Loucy (cell line): ENCODE measurements around the gene PBX1.

ENCODE experiments used
- H2AFZ ChIP-seq: fragments of 200-600 bp; sonication (generic); 2 replicates; pipeline ENCODE4 v1.6.0; 2016; ENCODE audit warnings: antibody characterized with exemption, mild to moderate bottlenecking, low read length, moderate library complexity
- H3F3A ChIP-seq: fragments of 200-600 bp; 2 replicates; pipeline ENCODE4 v1.6.0; 2016; ENCODE audit warnings: antibody characterized with exemption, low read depth, mild to moderate bottlenecking
- H3K27me3 ChIP-seq: fragments of 200-600 bp; sonication (generic); 2 replicates; pipeline ENCODE4 v1.6.1; 2014; ENCODE audit warnings: low read length, mild to moderate bottlenecking; ENCODE audit not compliant: insufficient read depth, poor library complexity, severe bottlenecking
- H3K36me3 ChIP-seq: fragments of 200-600 bp; sonication (generic); 2 replicates; pipeline ENCODE4 v1.6.1; 2016; ENCODE audit warnings: low read length; ENCODE audit not compliant: insufficient read depth
- H3K4me1 ChIP-seq: fragments of 200-600 bp; sonication (generic); 2 replicates; pipeline ENCODE4 v1.5.1; 2014; ENCODE audit warnings: low read length, mild to moderate bottlenecking; ENCODE audit not compliant: insufficient read depth, poor library complexity, severe bottlenecking
- H3K4me2 ChIP-seq: fragments of 200-600 bp; sonication (generic); 2 replicates; pipeline ENCODE4 v1.6.0; 2014; ENCODE audit warnings: antibody characterized with exemption, low read length, low read depth, mild to moderate bottlenecking; ENCODE audit not compliant: poor library complexity, severe bottlenecking
- H3K4me3 ChIP-seq: fragments of 200-600 bp; sonication (generic); 2 replicates; pipeline ENCODE4 v1.5.1; 2014; ENCODE audit warnings: low read length, mild to moderate bottlenecking, mixed read lengths; ENCODE audit not compliant: poor library complexity, severe bottlenecking
- H3K79me2 ChIP-seq: fragments of 200-600 bp; sonication (generic); 2 replicates; pipeline ENCODE4 v1.6.1; 2014; ENCODE audit warnings: low read length; ENCODE audit not compliant: insufficient read depth
- H3K9ac ChIP-seq: fragments of 200-600 bp; sonication (generic); 2 replicates; pipeline ENCODE4 v1.6.0; 2014; ENCODE audit warnings: mild to moderate bottlenecking, low read depth, low read length, moderate library complexity; ENCODE audit not compliant: poor library complexity, severe bottlenecking
- H3K9me2 ChIP-seq: fragments of 200-600 bp; sonication (generic); replicated peaks from 2 replicates; pipeline ENCODE4 v1.6.1; 2016; ENCODE audit warnings: low read depth, low read length, mixed read lengths
- H3K9me3 ChIP-seq: fragments of 200-600 bp; sonication (generic); 2 replicates; pipeline ENCODE4 v1.6.1; 2014; ENCODE audit warnings: mild to moderate bottlenecking, antibody characterized with exemption, low read length, low read depth; ENCODE audit not compliant: insufficient read depth
- H4K20me1 ChIP-seq: fragments of 200-600 bp; sonication (generic); 2 replicates; pipeline ENCODE4 v1.6.0; 2014; ENCODE audit warnings: antibody characterized with exemption, low read length, mild to moderate bottlenecking; ENCODE audit not compliant: insufficient read depth, poor library complexity, severe bottlenecking
- EZH2phosphoT487 ChIP-seq: fragments of 200-600 bp; IDR thresholded peaks from 2 replicates; pipeline ENCODE4 v1.6.1; 2018; ENCODE audit warnings: antibody characterized with exemption, mild to moderate bottlenecking, moderate library complexity, borderline replicate concordance
- TF ChIP-seq, protein P1 (sequence below): fragments of 200-600 bp; sonication (generic); conservative IDR thresholded peaks from 2 replicates; pipeline ENCODE4 v1.5.1; 2014; ENCODE audit warnings: mild to moderate bottlenecking, antibody characterized with exemption, low read length

The PBX1 gene

DNA sequence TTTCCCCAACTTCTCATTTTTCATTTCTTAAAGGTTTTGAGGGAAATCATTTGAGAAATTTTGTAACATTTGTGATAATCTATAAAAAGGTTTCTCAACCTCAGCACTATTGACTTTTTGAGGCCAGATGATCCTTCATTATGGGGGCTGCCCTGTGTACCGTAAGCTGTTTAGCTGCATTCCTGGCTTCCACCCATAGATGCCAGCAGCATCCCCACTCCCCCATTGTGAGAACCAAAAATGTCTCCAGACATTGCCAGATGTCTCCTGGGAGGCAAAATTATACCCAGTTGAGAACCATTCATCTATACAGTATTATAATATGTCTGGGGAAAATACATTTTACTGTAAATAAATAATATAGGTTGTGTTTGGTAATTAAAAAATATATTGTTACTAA, 146.0 kb downstream of the PBX1 start:
- Histone ChIP-seq H3K79me2 (no peaks in the 10 kb centered on the region), H3K27me3 (no peaks in the 10 kb centered on the region), H2AFZ (no peak overlapping the region), H3K9ac (no peak overlapping the region), H3K4me1 (no peaks in the 10 kb centered on the region), H4K20me1 (no peaks in the 10 kb centered on the region), H3K36me3 (no peaks in the 10 kb centered on the region), H3K4me3 (no peak overlapping the region), H3K9me3 (no peaks in the 10 kb centered on the region), H3K9me2 (no peaks in the 10 kb centered on the region), H3K4me2 (no peak overlapping the region), H3F3A (no peaks in the 10 kb centered on the region)
- TF ChIP-seq, protein P1, sequence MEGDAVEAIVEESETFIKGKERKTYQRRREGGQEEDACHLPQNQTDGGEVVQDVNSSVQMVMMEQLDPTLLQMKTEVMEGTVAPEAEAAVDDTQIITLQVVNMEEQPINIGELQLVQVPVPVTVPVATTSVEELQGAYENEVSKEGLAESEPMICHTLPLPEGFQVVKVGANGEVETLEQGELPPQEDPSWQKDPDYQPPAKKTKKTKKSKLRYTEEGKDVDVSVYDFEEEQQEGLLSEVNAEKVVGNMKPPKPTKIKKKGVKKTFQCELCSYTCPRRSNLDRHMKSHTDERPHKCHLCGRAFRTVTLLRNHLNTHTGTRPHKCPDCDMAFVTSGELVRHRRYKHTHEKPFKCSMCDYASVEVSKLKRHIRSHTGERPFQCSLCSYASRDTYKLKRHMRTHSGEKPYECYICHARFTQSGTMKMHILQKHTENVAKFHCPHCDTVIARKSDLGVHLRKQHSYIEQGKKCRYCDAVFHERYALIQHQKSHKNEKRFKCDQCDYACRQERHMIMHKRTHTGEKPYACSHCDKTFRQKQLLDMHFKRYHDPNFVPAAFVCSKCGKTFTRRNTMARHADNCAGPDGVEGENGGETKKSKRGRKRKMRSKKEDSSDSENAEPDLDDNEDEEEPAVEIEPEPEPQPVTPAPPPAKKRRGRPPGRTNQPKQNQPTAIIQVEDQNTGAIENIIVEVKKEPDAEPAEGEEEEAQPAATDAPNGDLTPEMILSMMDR, result peak; percentile 28
- no peak for TF ChIP-seq EZH2phosphoT487

DNA sequence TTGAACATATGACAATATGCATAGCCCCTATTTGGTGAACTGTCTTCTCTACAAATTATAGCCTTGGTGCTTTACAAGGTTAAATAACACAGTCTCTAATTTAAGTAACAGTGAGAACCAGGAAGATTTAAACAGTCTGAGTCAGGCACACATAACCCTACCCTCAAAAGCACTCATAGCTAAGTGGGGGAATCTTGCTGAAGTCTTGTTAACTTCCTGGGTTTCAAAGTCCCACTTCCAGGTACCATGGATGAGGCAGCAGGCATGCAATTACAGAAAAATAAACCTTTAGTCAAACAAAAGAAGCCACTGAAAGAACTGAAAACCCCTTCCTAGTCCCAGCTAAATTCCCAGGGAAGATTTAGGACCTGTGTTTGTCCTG, 147.6 kb downstream of the PBX1 start:
- Histone ChIP-seq H3F3A (no peaks in the 10 kb centered on the region), H3K4me2 (no peak overlapping the region), H3K27me3 (no peaks in the 10 kb centered on the region), H3K4me1 (no peaks in the 10 kb centered on the region), H3K79me2 (no peaks in the 10 kb centered on the region), H3K4me3 (no peak overlapping the region), H3K9me3 (no peaks in the 10 kb centered on the region), H3K9ac (no peak overlapping the region), H3K9me2 (no peaks in the 10 kb centered on the region), H4K20me1 (no peaks in the 10 kb centered on the region), H3K36me3 (no peaks in the 10 kb centered on the region), H2AFZ (no peak overlapping the region)
- TF ChIP-seq, protein P1, result no peak
- TF ChIP-seq EZH2phosphoT487, result no peak

DNA sequence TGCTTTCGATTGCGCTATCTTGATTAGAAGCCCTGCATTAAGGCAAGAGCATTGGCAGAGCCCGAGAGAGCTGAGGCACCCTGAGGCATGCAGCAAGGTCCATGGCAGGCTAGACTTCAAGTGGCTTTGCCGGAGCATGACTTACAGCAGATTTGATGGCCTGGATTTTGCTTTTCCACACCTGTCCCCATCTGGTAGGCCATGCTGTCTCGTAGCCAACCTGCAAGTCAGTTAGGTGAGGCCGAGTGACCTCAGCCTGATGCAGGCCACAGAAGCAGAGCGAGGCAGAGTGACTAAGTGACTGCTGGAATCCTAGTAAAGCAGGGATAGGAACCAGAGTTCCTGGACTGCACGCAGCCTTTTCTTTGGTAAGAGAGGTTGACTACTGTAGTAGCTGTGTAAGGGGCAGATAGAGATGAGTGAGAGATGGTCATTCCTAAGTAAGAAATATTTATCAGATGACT, 148.9 kb downstream of the PBX1 start:
- Histone ChIP-seq H4K20me1 (no peaks in the 10 kb centered on the region), H3K4me3 (no peak overlapping the region), H3F3A (no peaks in the 10 kb centered on the region), H3K27me3 (no peaks in the 10 kb centered on the region), H3K9ac (no peak overlapping the region), H3K36me3 (no peaks in the 10 kb centered on the region), H3K4me1 (no peaks in the 10 kb centered on the region), H3K9me2 (no peaks in the 10 kb centered on the region), H3K4me2 (no peak overlapping the region), H2AFZ (no peak overlapping the region), H3K79me2 (no peaks in the 10 kb centered on the region), H3K9me3 (no peaks in the 10 kb centered on the region)
- TF ChIP-seq EZH2phosphoT487, result no peak
- TF ChIP-seq, protein P1, result no peak
